ENCODE data around the gene FGF9.
A peak's percentile ranks its signal among the peaks of the same experiment; 100 is the strongest.

FGF9 gene

GRCh38 chr13:21638319-21639282 is 32.3 kb upstream of the FGF9 start:
- Histone ChIP-seq H3K4me1 (no peaks in the 10 kb centered on the region), H3K4me3 (ENCODE audit: low read depth, low read length) (no peak overlapping the region), H3K9me3 (no peaks in the 10 kb centered on the region), H3K36me3 (no peaks in the 10 kb centered on the region), H3K27me3 (peaks cover 20% of the 10 kb centered on the region)
- no peak for DNase-seq
- peak; percentile 71 for TF ChIP-seq CTCF (IDR thresholded peaks at IDR 0.05; ENCODE audit: low read depth, low read length)

- H3K27me3 ChIP-seq = peaks cover 20% of the 10 kb centered on the region
- no peak for TF ChIP-seq CTCF (IDR thresholded peaks at IDR 0.05; ENCODE audit: low read depth, low read length)
- no peak for DNase-seq
- no peaks in the 10 kb centered on the region for H3K4me1 ChIP-seq
- no peaks in the 10 kb centered on the region for H3K9me3 ChIP-seq
- no peaks in the 10 kb centered on the region for H3K36me3 ChIP-seq
- H3K4me3 ChIP-seq (ENCODE audit: low read depth, low read length) = no peak overlapping the region
Measured at GRCh38 chr13:21639561-21639960, 31.3 kb upstream of the FGF9 start.

GRCh38 chr13:21641629-21642028 is 29.2 kb upstream of the FGF9 start:
- Histone ChIP-seq H3K4me3 (ENCODE audit: low read depth, low read length) (no peak overlapping the region), H3K4me1 (no peaks in the 10 kb centered on the region), H3K27me3 (peaks cover 17% of the 10 kb centered on the region), H3K36me3 (no peaks in the 10 kb centered on the region), H3K9me3 (no peaks in the 10 kb centered on the region)
- no peak for DNase-seq
- no peak for TF ChIP-seq CTCF (IDR thresholded peaks at IDR 0.05; ENCODE audit: low read depth, low read length)

- no peaks in the 10 kb centered on the region for H3K9me3 ChIP-seq
- H3K27me3 ChIP-seq = no peaks in the 10 kb centered on the region
- no peaks in the 10 kb centered on the region for H3K4me1 ChIP-seq
- no peak for DNase-seq
- H3K36me3 ChIP-seq = no peaks in the 10 kb centered on the region
- no peak for TF ChIP-seq CTCF (IDR thresholded peaks at IDR 0.05; ENCODE audit: low read depth, low read length)
- no peak overlapping the region for H3K4me3 ChIP-seq (ENCODE audit: low read depth, low read length)
Measured at GRCh38 chr13:21657538-21657937, 13.3 kb upstream of the FGF9 start.

- Histone ChIP-seq H3K36me3 (no peaks in the 10 kb centered on the region), H3K4me3 (ENCODE audit: low read depth, low read length) (no peak overlapping the region), H3K4me1 (no peaks in the 10 kb centered on the region), H3K9me3 (no peaks in the 10 kb centered on the region), H3K27me3 (no peaks in the 10 kb centered on the region; the same call in 1 of the 2 replicates)
- no peak for TF ChIP-seq CTCF (IDR thresholded peaks at IDR 0.05; ENCODE audit: low read depth, low read length)
- no peak for DNase-seq
Measured at GRCh38 chr13:21659087-21659486, 11.8 kb upstream of the FGF9 start.
